HG02840 (cell line): Measurements from ENCODE around the gene PIGS.
"Not testable (repeated sequence)": the region's sequence is repeated elsewhere in the genome, so short reads cannot be mapped to it uniquely, and the experiment has no call there.

Experiments
- ATAC-seq: cut with Tn5 transposase; IDR thresholded peaks from one replicate; pipeline ENCODE4 v1.9.1; 2021; ENCODE audit warnings: mild to moderate bottlenecking, moderate library complexity, moderate number of reproducible peaks; ENCODE audit not compliant: unreplicated experiment, low FRiP score

The PIGS gene

GRCh38 chr17:28579526-28579925 lies 8.2 kb upstream of the PIGS start:
- ATAC-seq = no peak

GRCh38 chr17:28578246-28579195 lies 7.2 kb upstream of the PIGS start:
- ATAC-seq = no peak

GRCh38 chr17:28577466-28577824 lies 6.1 kb upstream of the PIGS start:
- no peak for ATAC-seq

GRCh38 chr17:28576758-28577465 lies 5.6 kb upstream of the PIGS start, which contains the start of gene ALDOC:
Gene ALDOC, minus strand, starts transcription at chr17:28576895. Its CDS starts 1,363 bp downstream, at chr17:28575532.
- peak; percentile 81 for ATAC-seq

- ATAC-seq = not testable (repeated sequence)
Observed at GRCh38 chr17:28576016-28576415, 4.7 kb upstream of the PIGS start.

GRCh38 chr17:28575126-28575795 lies 3.9 kb upstream of the PIGS start:
- ATAC-seq = no peak

GRCh38 chr17:28574526-28574925 lies 3.2 kb upstream of the PIGS start:
- ATAC-seq = no peak

GRCh38 chr17:28573966-28574480 lies 2.7 kb upstream of the PIGS start:
- ATAC-seq = no peak

- ATAC-seq = no peak
Observed at GRCh38 chr17:28573521-28573920, 2.2 kb upstream of the PIGS start.

- ATAC-seq = no peak
Observed at GRCh38 chr17:28573040-28573380, 1.7 kb upstream of the PIGS start.

GRCh38 chr17:28572259-28573039 lies 1.1 kb upstream of the PIGS start:
- ATAC-seq = no peak

- peak; percentile 29 for ATAC-seq
Observed at GRCh38 chr17:28570716-28571360, 486 bp downstream of the PIGS start.

GRCh38 chr17:28569446-28569845 lies 1.9 kb downstream of the PIGS start:
- ATAC-seq = no peak

GRCh38 chr17:28567604-28568003 lies 3.7 kb downstream of the PIGS start:
- no peak for ATAC-seq

- ATAC-seq = no peak
Observed at GRCh38 chr17:28563475-28563874, 7.8 kb downstream of the PIGS start.

GRCh38 chr17:28555022-28555421 lies 16.3 kb downstream of the PIGS start:
- ATAC-seq = no peak

GRCh38 chr17:28554565-28554964 lies 16.8 kb downstream of the PIGS start:
- no peak for ATAC-seq

- ATAC-seq = no peak
Observed at GRCh38 chr17:28553000-28553505, 18.3 kb downstream of the PIGS start.

GRCh38 chr17:28552176-28552999 lies 18.9 kb downstream of the PIGS start, which contains the start of gene UNC119:
Gene UNC119, minus strand, starts transcription at chr17:28552624. Its CDS starts 67 bp downstream, at chr17:28552557.
- peak; percentile 58 for ATAC-seq
